HG03097 (cell line): Measurements from ENCODE around the gene DLG3.

Experiments
- ATAC-seq: cut with Tn5 transposase; IDR thresholded peaks from one replicate; pipeline ENCODE4 v1.9.1; 2021; ENCODE audit not compliant: unreplicated experiment, low FRiP score

The DLG3 gene

GRCh38 chrX:70437011-70437410, 7.6 kb upstream of the DLG3 start:
- ATAC-seq, result no peak

- ATAC-seq, result no peak
These were observed 6.5 kb upstream of the DLG3 start for GRCh38 chrX:70437921-70438665.

GRCh38 chrX:70439016-70439415, 5.6 kb upstream of the DLG3 start:
- no peak for ATAC-seq

GRCh38 chrX:70442224-70442623, 2.4 kb upstream of the DLG3 start:
- ATAC-seq, result no peak

GRCh38 chrX:70444946-70445656, 466 bp downstream of the DLG3 start:
- ATAC-seq, result no peak

- no peak for ATAC-seq
These were observed 1.3 kb downstream of the DLG3 start for GRCh38 chrX:70445951-70446350.

- ATAC-seq, result no peak
These were observed 2.0 kb downstream of the DLG3 start for GRCh38 chrX:70446380-70447350.

- ATAC-seq, result no peak
These were observed 4.9 kb downstream of the DLG3 start for GRCh38 chrX:70449457-70449966.

GRCh38 chrX:70452143-70452733, 7.6 kb downstream of the DLG3 start:
- peak; percentile 38 for ATAC-seq

GRCh38 chrX:70453024-70453618, 8.5 kb downstream of the DLG3 start:
- no peak for ATAC-seq

- ATAC-seq, result peak; percentile 52
These were observed 10.1 kb downstream of the DLG3 start for GRCh38 chrX:70454441-70455365.

GRCh38 chrX:70455366-70456202, 10.9 kb downstream of the DLG3 start:
- no peak for ATAC-seq

GRCh38 chrX:70456256-70456655, 11.6 kb downstream of the DLG3 start:
- no peak for ATAC-seq

GRCh38 chrX:70461026-70461425, 16.4 kb downstream of the DLG3 start:
- no peak for ATAC-seq

- no peak for ATAC-seq
These were observed 19.4 kb downstream of the DLG3 start for GRCh38 chrX:70464051-70464450.

GRCh38 chrX:70466968-70467367, 22.3 kb downstream of the DLG3 start:
- ATAC-seq, result no peak

- no peak for ATAC-seq
These were observed 24.1 kb downstream of the DLG3 start for GRCh38 chrX:70468709-70469108.

- no peak for ATAC-seq
These were observed 26.2 kb downstream of the DLG3 start for GRCh38 chrX:70470850-70471289.
